Keratinocyte (primary cell): ENCODE measurements around the gene CADM2. TPM values are rescaled to one million over a fixed set of nuclear protein-coding genes. Genes with fewer than 3 reads are reported as not detected.

Source experiments
- DNase-seq: peaks from one replicate; pipeline ENCODE4 v3.0.0-alpha.2; 2011; ENCODE audit warnings: low read depth, missing footprints, low spot score
- FAIRE-seq: peaks from 2 replicates; lab custom pipeline; 2011; peaks lifted over from hg19 to GRCh38; lab: Jason Lieb, UNC
- H2AFZ ChIP-seq: 2 replicates; pipeline ENCODE4 v1.6.0; 2012; ENCODE audit warnings: low read length, control low read depth, inconsistent platforms; ENCODE audit not compliant: control insufficient read depth
- H3K27ac ChIP-seq: 2 replicates; pipeline ENCODE4 v1.5.1; 2011; ENCODE audit warnings: low read length; ENCODE audit not compliant: control insufficient read depth, insufficient read depth
- H3K27me3 ChIP-seq: 3 replicates; pipeline ENCODE4 v1.6.0; 2011; ENCODE audit warnings: low read length; ENCODE audit not compliant: control insufficient read depth, insufficient read depth; ENCODE audit errors: extremely low read depth
- H3K36me3 ChIP-seq, 2 experiments: 2 replicates in 1 of 2; 3 replicates in 1 of 2; pipeline ENCODE4 v1.5.1; 2011; ENCODE audit warnings: low read length in 2 of 2, mild to moderate bottlenecking in 1 of 2; ENCODE audit not compliant: control insufficient read depth in 2 of 2, insufficient read depth in 2 of 2; ENCODE audit errors: extremely low read depth in 1 of 2
- H3K4me1 ChIP-seq: 3 replicates; pipeline ENCODE4 v1.5.1; 2011; ENCODE audit warnings: low read length; ENCODE audit not compliant: control insufficient read depth, insufficient read depth; ENCODE audit errors: extremely low read depth
- H3K4me2 ChIP-seq: 3 replicates; pipeline ENCODE4 v1.6.0; 2011; ENCODE audit warnings: low read depth, low read length; ENCODE audit not compliant: control insufficient read depth, insufficient read depth; ENCODE audit errors: extremely low read depth
- H3K4me3 ChIP-seq, 3 experiments: fragments of 200-600 bp in 1 of 3; sonication (generic) in 1 of 3; 2 replicates in 2 of 3; 3 replicates in 1 of 3; pipeline ENCODE4 v1.5.1; 2011 to 2016; ENCODE audit warnings: low read length in 3 of 3, mild to moderate bottlenecking in 3 of 3, control low read depth in 2 of 3, inconsistent platforms in 1 of 3, low read depth in 1 of 3, mixed read lengths in 1 of 3, mixed run types in 1 of 3, moderate library complexity in 1 of 3; ENCODE audit not compliant: control insufficient read depth in 2 of 3, insufficient read depth in 2 of 3; ENCODE audit errors: extremely low read depth in 1 of 3
- H3K79me2 ChIP-seq: 2 replicates; pipeline ENCODE4 v1.6.0; 2012; ENCODE audit warnings: low read length; ENCODE audit not compliant: control insufficient read depth, insufficient read depth
- H3K9ac ChIP-seq: 3 replicates; pipeline ENCODE4 v1.6.0; 2011; ENCODE audit warnings: low read length; ENCODE audit not compliant: control insufficient read depth, insufficient read depth; ENCODE audit errors: extremely low read depth
- H3K9me1 ChIP-seq: 3 replicates; pipeline ENCODE4 v1.6.0; 2011; ENCODE audit warnings: low read length; ENCODE audit not compliant: control insufficient read depth, insufficient read depth; ENCODE audit errors: extremely low read depth
- H3K9me3 ChIP-seq: 2 replicates; pipeline ENCODE4 v1.5.1; 2012; ENCODE audit warnings: low read depth, low read length; ENCODE audit not compliant: control insufficient read depth
- H4K20me1 ChIP-seq: 3 replicates; pipeline ENCODE4 v1.6.0; 2011; ENCODE audit warnings: low read length; ENCODE audit not compliant: control insufficient read depth, insufficient read depth; ENCODE audit errors: extremely low read depth
- EZH2 ChIP-seq: IDR thresholded peaks from one replicate; pipeline ENCODE4 v1.6.1; 2012; ENCODE audit warnings: inconsistent platforms, mild to moderate bottlenecking, low read length, moderate library complexity
- dilution Hi-C: fragments of 300-500 bp; cut with MboI; formaldehyde crosslinking; loops from one replicate; pipeline ENCODE4 v1.7.0; 2020; ENCODE audit warnings: low sequenced_read_pairs; ENCODE audit not compliant: extremely low pct_ligation_motif_present
- polyA plus RNA-seq, 5 experiments: library from polyadenylated mRNA; depleted of rRNA in 3 of 5; stranded (reverse) in 3 of 5; stranded (forward) in 1 of 5; unstranded in 1 of 5; fragments of >200 nt; gene quantifications; 1 replicate in 1 of 5; 2 replicates in 3 of 5; 3 replicates in 1 of 5; pipeline versions ENCODE4 v1.2.1 to v1.2.3, GENCODE V29; 2011 to 2012; ENCODE audit warnings: missing spikeins in 2 of 5, low read depth in 1 of 5, low replicate concordance in 1 of 5
- TF ChIP-seq, protein P1 (sequence below), 3 experiments: IDR thresholded peaks in 1 of 3; conservative IDR thresholded peaks in 1 of 3; optimal IDR thresholded peaks in 1 of 3; 2 replicates in 2 of 3; 3 replicates in 1 of 3; pipeline versions ENCODE3 to v1.5.1; 2011; ENCODE audit warnings: low read length in 3 of 3, mild to moderate bottlenecking in 3 of 3, moderate library complexity in 2 of 3, control low read depth in 1 of 3, inconsistent platforms in 1 of 3; ENCODE audit not compliant: insufficient read depth in 2 of 3; ENCODE audit errors: extremely low read depth in 1 of 3

Gene CADM2
- polyA plus RNA-seq, 1 donor (not counting 4 experiments of a cell fraction or from before 2014, with no cell fraction given): not detected

DNA sequence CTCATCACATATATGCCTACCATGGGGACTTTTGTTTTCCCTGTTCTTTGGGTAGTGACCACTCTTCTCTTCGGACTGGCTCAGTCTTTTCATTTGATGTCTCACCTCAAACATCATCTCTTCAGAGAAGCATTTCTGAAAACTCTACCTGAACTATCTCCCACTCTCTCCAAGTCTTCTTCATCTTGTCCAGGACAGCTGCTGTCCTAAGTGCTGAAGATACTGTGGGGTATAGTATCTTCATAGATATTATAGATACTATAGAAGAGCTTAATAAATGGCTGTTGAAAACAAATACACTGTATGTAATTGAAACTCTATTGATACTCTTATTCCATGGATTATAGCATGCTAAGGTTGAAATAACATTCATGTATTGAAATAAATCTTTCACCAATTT is 672.3 kb downstream of the CADM2 start:
- Histone ChIP-seq H3K79me2 (no peaks in the 10 kb centered on the region), H2AFZ (no peak overlapping the region), H3K36me3 (no peaks in the 10 kb centered on the region), H4K20me1 (no peaks in the 10 kb centered on the region), H3K9me3 (no peaks in the 10 kb centered on the region), H3K4me3 (no peak overlapping the region), H3K9ac (no peak overlapping the region), H3K27me3 (no peaks in the 10 kb centered on the region), H3K4me1 (no peaks in the 10 kb centered on the region), H3K27ac (no peak overlapping the region), H3K4me2 (no peak overlapping the region), H3K9me1 (no peaks in the 10 kb centered on the region)
- TF ChIP-seq EZH2: no peak
- TF ChIP-seq, protein P1, sequence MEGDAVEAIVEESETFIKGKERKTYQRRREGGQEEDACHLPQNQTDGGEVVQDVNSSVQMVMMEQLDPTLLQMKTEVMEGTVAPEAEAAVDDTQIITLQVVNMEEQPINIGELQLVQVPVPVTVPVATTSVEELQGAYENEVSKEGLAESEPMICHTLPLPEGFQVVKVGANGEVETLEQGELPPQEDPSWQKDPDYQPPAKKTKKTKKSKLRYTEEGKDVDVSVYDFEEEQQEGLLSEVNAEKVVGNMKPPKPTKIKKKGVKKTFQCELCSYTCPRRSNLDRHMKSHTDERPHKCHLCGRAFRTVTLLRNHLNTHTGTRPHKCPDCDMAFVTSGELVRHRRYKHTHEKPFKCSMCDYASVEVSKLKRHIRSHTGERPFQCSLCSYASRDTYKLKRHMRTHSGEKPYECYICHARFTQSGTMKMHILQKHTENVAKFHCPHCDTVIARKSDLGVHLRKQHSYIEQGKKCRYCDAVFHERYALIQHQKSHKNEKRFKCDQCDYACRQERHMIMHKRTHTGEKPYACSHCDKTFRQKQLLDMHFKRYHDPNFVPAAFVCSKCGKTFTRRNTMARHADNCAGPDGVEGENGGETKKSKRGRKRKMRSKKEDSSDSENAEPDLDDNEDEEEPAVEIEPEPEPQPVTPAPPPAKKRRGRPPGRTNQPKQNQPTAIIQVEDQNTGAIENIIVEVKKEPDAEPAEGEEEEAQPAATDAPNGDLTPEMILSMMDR (optimal IDR thresholded peaks at IDR 0.05 in 1 of 3, IDR thresholded peaks at IDR 0.05 in 1 of 3, conservative IDR thresholded peaks at IDR 0.05 in 1 of 3; ENCODE audit: extremely low read depth in 1 of 3, insufficient read depth in 2 of 3, low read length in 3 of 3): no peak
- no peak for DNase-seq
- dilution Hi-C loops: no loop called here
- FAIRE-seq: no peak

DNA sequence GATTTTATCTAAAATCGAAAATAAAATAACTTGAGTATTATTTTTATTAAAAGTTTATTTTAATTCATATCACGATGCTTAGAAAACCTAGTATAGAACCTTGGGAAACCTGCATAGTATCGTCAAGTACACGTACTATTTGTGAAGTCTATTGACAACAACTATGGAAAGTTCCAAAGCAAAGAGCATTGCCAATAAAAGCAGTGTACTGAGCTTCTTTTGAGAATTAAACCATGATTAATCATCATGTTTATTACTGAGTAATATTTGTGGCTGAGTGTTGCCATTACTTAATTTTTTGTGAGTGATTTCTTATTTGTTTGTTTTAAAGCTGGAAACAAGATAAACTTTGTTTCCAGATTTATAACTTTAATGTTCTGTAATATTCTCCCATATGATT is 674.1 kb downstream of the CADM2 start:
- FAIRE-seq (no peak), DNase-seq (no peak)
- Histone ChIP-seq H3K4me1 (no peaks in the 10 kb centered on the region), H3K4me2 (no peak overlapping the region), H2AFZ (no peak overlapping the region), H3K9ac (no peak overlapping the region), H4K20me1 (no peaks in the 10 kb centered on the region), H3K36me3 (no peaks in the 10 kb centered on the region), H3K9me1 (no peaks in the 10 kb centered on the region), H3K79me2 (no peaks in the 10 kb centered on the region), H3K27me3 (no peaks in the 10 kb centered on the region), H3K27ac (no peak overlapping the region), H3K9me3 (no peaks in the 10 kb centered on the region), H3K4me3 (no peak overlapping the region)
- TF ChIP-seq EZH2: no peak
- TF ChIP-seq, protein P1 (optimal IDR thresholded peaks at IDR 0.05 in 1 of 3, IDR thresholded peaks at IDR 0.05 in 1 of 3, conservative IDR thresholded peaks at IDR 0.05 in 1 of 3; ENCODE audit: extremely low read depth in 1 of 3, insufficient read depth in 2 of 3, low read length in 3 of 3): no peak
- dilution Hi-C loops: no loop called here
